ENCODE measurements around the gene TFAP2E. TPM values are rescaled to one million over a fixed set of nuclear protein-coding genes. Genes with fewer than 3 reads are reported as not detected.

Gene TFAP2E
- total RNA-seq, 1 experiment from 2014 or later, result 6.1 TPM

DNA sequence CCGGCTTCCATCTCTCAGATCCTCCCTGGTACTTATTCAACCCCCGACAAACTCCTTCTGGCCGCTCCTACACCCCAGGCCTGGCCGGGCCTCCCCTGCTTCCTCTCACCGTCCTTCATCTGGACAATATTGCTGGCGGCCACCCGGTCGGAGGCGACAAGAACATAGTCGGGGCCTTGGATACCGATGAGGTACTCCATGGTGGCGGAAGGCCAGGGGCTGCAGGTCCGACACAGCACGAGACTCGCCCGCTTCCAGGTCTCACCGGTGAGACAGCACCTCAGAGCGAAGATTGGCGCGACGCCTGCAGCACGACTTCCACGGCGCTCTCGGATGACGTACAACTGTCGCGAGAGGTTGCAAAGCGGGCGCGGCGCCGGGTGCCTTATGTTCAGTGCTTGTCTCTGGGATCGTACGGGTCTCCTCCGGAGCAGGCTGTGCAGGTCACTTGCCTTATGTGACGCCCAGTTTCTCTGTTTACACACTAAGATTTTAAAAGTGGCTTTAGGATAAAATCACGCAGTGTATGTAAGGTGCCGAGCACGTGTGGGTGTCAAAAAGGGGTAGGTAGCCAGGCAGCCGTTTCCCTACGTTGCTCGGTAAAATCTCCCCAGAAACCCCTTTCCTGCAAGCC lies 68.2 kb downstream of the TFAP2E start, which contains the start of gene PSMB2 (continued):
- TF ChIP-seq, protein P1, sequence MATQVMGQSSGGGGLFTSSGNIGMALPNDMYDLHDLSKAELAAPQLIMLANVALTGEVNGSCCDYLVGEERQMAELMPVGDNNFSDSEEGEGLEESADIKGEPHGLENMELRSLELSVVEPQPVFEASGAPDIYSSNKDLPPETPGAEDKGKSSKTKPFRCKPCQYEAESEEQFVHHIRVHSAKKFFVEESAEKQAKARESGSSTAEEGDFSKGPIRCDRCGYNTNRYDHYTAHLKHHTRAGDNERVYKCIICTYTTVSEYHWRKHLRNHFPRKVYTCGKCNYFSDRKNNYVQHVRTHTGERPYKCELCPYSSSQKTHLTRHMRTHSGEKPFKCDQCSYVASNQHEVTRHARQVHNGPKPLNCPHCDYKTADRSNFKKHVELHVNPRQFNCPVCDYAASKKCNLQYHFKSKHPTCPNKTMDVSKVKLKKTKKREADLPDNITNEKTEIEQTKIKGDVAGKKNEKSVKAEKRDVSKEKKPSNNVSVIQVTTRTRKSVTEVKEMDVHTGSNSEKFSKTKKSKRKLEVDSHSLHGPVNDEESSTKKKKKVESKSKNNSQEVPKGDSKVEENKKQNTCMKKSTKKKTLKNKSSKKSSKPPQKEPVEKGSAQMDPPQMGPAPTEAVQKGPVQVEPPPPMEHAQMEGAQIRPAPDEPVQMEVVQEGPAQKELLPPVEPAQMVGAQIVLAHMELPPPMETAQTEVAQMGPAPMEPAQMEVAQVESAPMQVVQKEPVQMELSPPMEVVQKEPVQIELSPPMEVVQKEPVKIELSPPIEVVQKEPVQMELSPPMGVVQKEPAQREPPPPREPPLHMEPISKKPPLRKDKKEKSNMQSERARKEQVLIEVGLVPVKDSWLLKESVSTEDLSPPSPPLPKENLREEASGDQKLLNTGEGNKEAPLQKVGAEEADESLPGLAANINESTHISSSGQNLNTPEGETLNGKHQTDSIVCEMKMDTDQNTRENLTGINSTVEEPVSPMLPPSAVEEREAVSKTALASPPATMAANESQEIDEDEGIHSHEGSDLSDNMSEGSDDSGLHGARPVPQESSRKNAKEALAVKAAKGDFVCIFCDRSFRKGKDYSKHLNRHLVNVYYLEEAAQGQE (IDR thresholded peaks at IDR 0.05; ENCODE audit: low read depth), result no peak
- no peak for TF ChIP-seq EZH2 (IDR thresholded peaks at IDR 0.05)
- TF ChIP-seq, protein P2, sequence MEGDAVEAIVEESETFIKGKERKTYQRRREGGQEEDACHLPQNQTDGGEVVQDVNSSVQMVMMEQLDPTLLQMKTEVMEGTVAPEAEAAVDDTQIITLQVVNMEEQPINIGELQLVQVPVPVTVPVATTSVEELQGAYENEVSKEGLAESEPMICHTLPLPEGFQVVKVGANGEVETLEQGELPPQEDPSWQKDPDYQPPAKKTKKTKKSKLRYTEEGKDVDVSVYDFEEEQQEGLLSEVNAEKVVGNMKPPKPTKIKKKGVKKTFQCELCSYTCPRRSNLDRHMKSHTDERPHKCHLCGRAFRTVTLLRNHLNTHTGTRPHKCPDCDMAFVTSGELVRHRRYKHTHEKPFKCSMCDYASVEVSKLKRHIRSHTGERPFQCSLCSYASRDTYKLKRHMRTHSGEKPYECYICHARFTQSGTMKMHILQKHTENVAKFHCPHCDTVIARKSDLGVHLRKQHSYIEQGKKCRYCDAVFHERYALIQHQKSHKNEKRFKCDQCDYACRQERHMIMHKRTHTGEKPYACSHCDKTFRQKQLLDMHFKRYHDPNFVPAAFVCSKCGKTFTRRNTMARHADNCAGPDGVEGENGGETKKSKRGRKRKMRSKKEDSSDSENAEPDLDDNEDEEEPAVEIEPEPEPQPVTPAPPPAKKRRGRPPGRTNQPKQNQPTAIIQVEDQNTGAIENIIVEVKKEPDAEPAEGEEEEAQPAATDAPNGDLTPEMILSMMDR (IDR thresholded peaks at IDR 0.05 in 2 of 3, conservative IDR thresholded peaks at IDR 0.05 in 1 of 3; ENCODE audit: borderline replicate concordance in 1 of 3, insufficient read depth in 1 of 3, low read depth in 2 of 3, low read length in 2 of 3), result no peak
- TF ChIP-seq, protein P3, sequence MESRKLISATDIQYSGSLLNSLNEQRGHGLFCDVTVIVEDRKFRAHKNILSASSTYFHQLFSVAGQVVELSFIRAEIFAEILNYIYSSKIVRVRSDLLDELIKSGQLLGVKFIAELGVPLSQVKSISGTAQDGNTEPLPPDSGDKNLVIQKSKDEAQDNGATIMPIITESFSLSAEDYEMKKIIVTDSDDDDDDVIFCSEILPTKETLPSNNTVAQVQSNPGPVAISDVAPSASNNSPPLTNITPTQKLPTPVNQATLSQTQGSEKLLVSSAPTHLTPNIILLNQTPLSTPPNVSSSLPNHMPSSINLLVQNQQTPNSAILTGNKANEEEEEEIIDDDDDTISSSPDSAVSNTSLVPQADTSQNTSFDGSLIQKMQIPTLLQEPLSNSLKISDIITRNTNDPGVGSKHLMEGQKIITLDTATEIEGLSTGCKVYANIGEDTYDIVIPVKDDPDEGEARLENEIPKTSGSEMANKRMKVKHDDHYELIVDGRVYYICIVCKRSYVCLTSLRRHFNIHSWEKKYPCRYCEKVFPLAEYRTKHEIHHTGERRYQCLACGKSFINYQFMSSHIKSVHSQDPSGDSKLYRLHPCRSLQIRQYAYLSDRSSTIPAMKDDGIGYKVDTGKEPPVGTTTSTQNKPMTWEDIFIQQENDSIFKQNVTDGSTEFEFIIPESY (IDR thresholded peaks at IDR 0.05; ENCODE audit: extremely low read depth, insufficient replicate concordance, low read length), result peak; percentile 97

Measured in HCT116 (cell line).